Mucosa of descending colon (tissue), 3 donors: ENCODE measurements around the gene CACNA1C. TPM values are rescaled to one million over a fixed set of nuclear protein-coding genes. Genes with fewer than 3 reads are reported as not detected.
"Not testable (repeated sequence)": the region's sequence is repeated elsewhere in the genome, so short reads cannot be mapped to it uniquely, and the experiment has no call there.

ENCODE experiments used
- ATAC-seq: fragments of 200-7000 bp; cut with Tn5 transposase; one replicate; pipeline ENCODE4 v1.9.1; 2020; ENCODE audit warnings: mild to moderate bottlenecking, moderate library complexity
- DNase-seq, 3 donors: peaks; one replicate each; pipeline ENCODE4 v3.0.0-alpha.2; 2020
- H3K36me3 ChIP-seq: fragments of 200-600 bp; one replicate; pipeline ENCODE4 v1.8.0; 2021; ENCODE audit warnings: low read depth, mild to moderate bottlenecking
- H3K4me1 ChIP-seq: fragments of 200-600 bp; one replicate; pipeline ENCODE4 v1.8.0; 2021; ENCODE audit warnings: low read depth, mild to moderate bottlenecking
- H3K4me3 ChIP-seq: fragments of 200-600 bp; one replicate; pipeline ENCODE4 v1.8.0; 2021; ENCODE audit warnings: mild to moderate bottlenecking
- H3K9me3 ChIP-seq: fragments of 200-600 bp; one replicate; pipeline ENCODE4 v1.8.0; 2021; ENCODE audit warnings: mild to moderate bottlenecking
- CTCF ChIP-seq: fragments of 200-600 bp; IDR thresholded peaks from one replicate; pipeline ENCODE4 v1.8.0; 2022; ENCODE audit warnings: antibody characterized with exemption, mild to moderate bottlenecking
- intact Hi-C, 2 donors: fragments of 100-400 bp; cut with DNase I in 1 of 2; cut with micrococcal nuclease in 1 of 2; formaldehyde crosslinking; loops; one replicate each; pipeline versions ENCODE4 v1.11.0 to v1.11.1; 2022; cut with DNase I, micrococcal nuclease
- total RNA-seq, 3 donors: library from RNA; stranded (reverse); fragmentation: NEBNext Ultra II Directional in 2 of 3; extraction: Animal tissue kit (Norgen Biotek cat#: 25700) in 2 of 3; gene quantifications; one replicate each; pipeline versions ENCODE4 v1.2.1 to v1.2.4, GENCODE V29; 2021 to 2023
- donor health status: DM: no; HTN: no; CAD: no; lungs with moderate emphysema.
- donor health status: DM: no; HTN: no; CAD: no.
- donor health status: DM: no; HTN: yes; CAD: no.

CACNA1C gene
- total RNA-seq, 3 donors from 2014 or later = 5.5 to 89.4 (median 9.2) TPM

- Histone ChIP-seq H3K9me3 (no peaks in the 10 kb centered on the region), H3K4me3 (no peak overlapping the region), H3K36me3 (no peaks in the 10 kb centered on the region), H3K4me1 (peaks cover 7% of the 10 kb centered on the region)
- peak; percentile 28 for TF ChIP-seq CTCF
- DNase-seq (peak in 1 of 3 donors; percentile 60), ATAC-seq (peak; percentile 45)
- intact Hi-C loops = no loop called here
Measured at GRCh38 chr12:2682296-2683251, 629.8 kb downstream of the CACNA1C start.

GRCh38 chr12:2683283-2684025 lies 630.7 kb downstream of the CACNA1C start:
- ATAC-seq = peak; percentile 66
- no peaks in the 10 kb centered on the region for H3K9me3 ChIP-seq
- H3K4me1 ChIP-seq = peaks cover 7% of the 10 kb centered on the region
- H3K4me3 ChIP-seq = no peak overlapping the region
- H3K36me3 ChIP-seq = no peaks in the 10 kb centered on the region
- DNase-seq = peak in 2 of 3 donors; percentile 32 to 68
- intact Hi-C loops = no loop called here
- no peak for TF ChIP-seq CTCF

- H3K4me1 ChIP-seq, H3K9me3 ChIP-seq, H3K36me3 ChIP-seq, DNase-seq, H3K4me3 ChIP-seq, intact Hi-C loops, ATAC-seq: not testable (repeated sequence)
Measured at GRCh38 chr12:2684026-2684325, 631.2 kb downstream of the CACNA1C start.

- H3K9me3 ChIP-seq, ATAC-seq, DNase-seq, H3K4me3 ChIP-seq, H3K36me3 ChIP-seq, intact Hi-C loops, H3K4me1 ChIP-seq: not testable (repeated sequence)
Measured at GRCh38 chr12:2685620-2686279, 633.0 kb downstream of the CACNA1C start.

- Histone ChIP-seq H3K36me3 (no peaks in the 10 kb centered on the region), H3K4me1 (peaks cover 12% of the 10 kb centered on the region), H3K9me3 (no peaks in the 10 kb centered on the region), H3K4me3 (no peak overlapping the region)
- no peak for TF ChIP-seq CTCF
- DNase-seq = no peak
- intact Hi-C loops = no loop called here
- ATAC-seq = no peak
Measured at GRCh38 chr12:2686280-2686646, 633.5 kb downstream of the CACNA1C start.

- intact Hi-C loops = no loop called here
- DNase-seq = no peak
- Histone ChIP-seq H3K36me3 (no peaks in the 10 kb centered on the region), H3K4me3 (no peak overlapping the region), H3K9me3 (no peaks in the 10 kb centered on the region), H3K4me1 (peaks cover 12% of the 10 kb centered on the region)
- no peak for ATAC-seq
- TF ChIP-seq CTCF = no peak
Measured at GRCh38 chr12:2687058-2687457, 634.3 kb downstream of the CACNA1C start.
